MM.1S (cell line): ENCODE data around the gene PPP1R37.

Experiments
- DNase-seq: peaks from one replicate; pipeline ENCODE4 v3.0.0-alpha.2; 2015
- H2AFZ ChIP-seq: fragments of 300-600 bp; sonication (generic); 2 replicates; pipeline ENCODE4 v1.6.0; 2016; ENCODE audit warnings: antibody characterized with exemption, low read length
- H3F3A ChIP-seq: fragments of 300-600 bp; sonication (generic); 2 replicates; pipeline ENCODE4 v1.6.1; 2016; ENCODE audit warnings: mild to moderate bottlenecking, antibody characterized with exemption, low read length, moderate library complexity, mixed read lengths; ENCODE audit not compliant: insufficient read depth
- H3K27ac ChIP-seq: fragments of 300-600 bp; sonication (generic); 2 replicates; pipeline ENCODE4 v1.5.1; 2016; ENCODE audit warnings: mild to moderate bottlenecking, low read length
- H3K27me3 ChIP-seq: fragments of 300-600 bp; sonication (generic); replicated peaks from 2 replicates; pipeline ENCODE4 v1.6.0; 2016; ENCODE audit warnings: low read length; ENCODE audit not compliant: insufficient read depth
- H3K36me3 ChIP-seq: fragments of 300-600 bp; sonication (generic); replicated peaks from 2 replicates; pipeline ENCODE4 v1.6.1; 2016; ENCODE audit warnings: mild to moderate bottlenecking, low read length, mixed read lengths; ENCODE audit not compliant: insufficient read depth
- H3K4me1 ChIP-seq: fragments of 300-600 bp; sonication (generic); 2 replicates; pipeline ENCODE4 v1.6.1; 2016; ENCODE audit warnings: low read length, mixed read lengths
- H3K4me2 ChIP-seq: fragments of 300-600 bp; sonication (generic); 2 replicates; pipeline ENCODE4 v1.6.0; 2016; ENCODE audit warnings: low read depth, low read length
- H3K4me3 ChIP-seq: fragments of 300-600 bp; sonication (generic); 2 replicates; pipeline ENCODE4 v1.5.1; 2016; ENCODE audit warnings: low read length, mixed read lengths
- H3K79me2 ChIP-seq: fragments of 300-600 bp; sonication (generic); 2 replicates; pipeline ENCODE4 v1.6.1; 2016; ENCODE audit warnings: mixed run types, low read length, mixed read lengths
- H3K9ac ChIP-seq: fragments of 300-600 bp; sonication (generic); 2 replicates; pipeline ENCODE4 v1.6.1; 2016; ENCODE audit warnings: low read length, mixed read lengths
- H3K9me2 ChIP-seq: fragments of 300-600 bp; sonication (generic); replicated peaks from 2 replicates; pipeline ENCODE4 v1.6.1; 2016; ENCODE audit warnings: mild to moderate bottlenecking, low read length, mixed read lengths; ENCODE audit not compliant: insufficient read depth
- H3K9me3 ChIP-seq: fragments of 300-600 bp; sonication (generic); replicated peaks from 2 replicates; pipeline ENCODE4 v1.6.1; 2016; ENCODE audit warnings: mild to moderate bottlenecking, low read length, mixed read lengths; ENCODE audit not compliant: insufficient read depth
- H4K20me1 ChIP-seq: fragments of 300-600 bp; sonication (generic); 2 replicates; pipeline ENCODE4 v1.6.1; 2016; ENCODE audit warnings: mild to moderate bottlenecking, low read length, moderate library complexity, mixed read lengths; ENCODE audit not compliant: insufficient read depth
- CTCF ChIP-seq: fragments of 300-600 bp; sonication (generic); IDR thresholded peaks from 2 replicates; pipeline ENCODE4 v1.5.1; 2016; ENCODE audit warnings: antibody characterized with exemption, low read length, mixed read lengths
- EZH2 ChIP-seq: fragments of 300-600 bp; sonication (generic); optimal IDR thresholded peaks from 2 replicates; pipeline ENCODE3; 2017; ENCODE audit warnings: low read depth, mild to moderate bottlenecking, antibody characterized with exemption, low read length, mixed read lengths
- EZH2phosphoT487 ChIP-seq: fragments of 300-600 bp; sonication (generic); IDR thresholded peaks from 2 replicates; pipeline ENCODE4 v1.6.1; 2018; ENCODE audit warnings: antibody characterized with exemption, low read length

The PPP1R37 gene

DNA sequence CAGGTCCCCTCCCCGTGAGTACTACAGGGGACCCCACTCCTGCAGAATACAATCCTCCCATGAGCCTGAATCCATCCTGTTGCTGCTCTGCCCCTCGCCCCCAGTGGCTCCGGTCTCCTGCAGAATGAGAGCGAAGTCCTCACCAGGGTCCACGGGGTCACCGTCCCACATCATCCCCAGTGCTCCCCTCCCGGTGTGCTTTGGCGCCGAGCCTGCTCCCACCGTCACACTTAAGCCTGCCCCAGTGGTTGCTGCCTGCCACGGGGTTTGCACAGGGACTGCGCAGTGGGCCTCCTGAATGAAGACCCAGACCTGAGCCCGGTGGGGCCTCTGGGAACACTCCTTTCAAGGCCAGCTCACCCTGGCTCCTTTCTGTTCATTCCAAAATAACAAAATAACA is 37.3 kb downstream of the PPP1R37 start:
- Histone ChIP-seq H3K4me3 (no peak overlapping the region), H3K27me3 (no peaks in the 10 kb centered on the region), H4K20me1 (no peaks in the 10 kb centered on the region), H3K36me3 (no peaks in the 10 kb centered on the region), H3K79me2 (peaks cover 97% of the 10 kb centered on the region), H3K4me2 (no peak overlapping the region), H3K9me2 (no peaks in the 10 kb centered on the region), H3K9me3 (no peaks in the 10 kb centered on the region), H2AFZ (no peak overlapping the region), H3K27ac (no peak overlapping the region), H3F3A (peaks cover 3% of the 10 kb centered on the region; the same call in 1 of the 2 replicates), H3K9ac (no peak overlapping the region), H3K4me1 (peaks cover 21% of the 10 kb centered on the region)
- TF ChIP-seq EZH2phosphoT487 (no peak), EZH2 (no peak), CTCF (no peak)
- DNase-seq: no peak

DNA sequence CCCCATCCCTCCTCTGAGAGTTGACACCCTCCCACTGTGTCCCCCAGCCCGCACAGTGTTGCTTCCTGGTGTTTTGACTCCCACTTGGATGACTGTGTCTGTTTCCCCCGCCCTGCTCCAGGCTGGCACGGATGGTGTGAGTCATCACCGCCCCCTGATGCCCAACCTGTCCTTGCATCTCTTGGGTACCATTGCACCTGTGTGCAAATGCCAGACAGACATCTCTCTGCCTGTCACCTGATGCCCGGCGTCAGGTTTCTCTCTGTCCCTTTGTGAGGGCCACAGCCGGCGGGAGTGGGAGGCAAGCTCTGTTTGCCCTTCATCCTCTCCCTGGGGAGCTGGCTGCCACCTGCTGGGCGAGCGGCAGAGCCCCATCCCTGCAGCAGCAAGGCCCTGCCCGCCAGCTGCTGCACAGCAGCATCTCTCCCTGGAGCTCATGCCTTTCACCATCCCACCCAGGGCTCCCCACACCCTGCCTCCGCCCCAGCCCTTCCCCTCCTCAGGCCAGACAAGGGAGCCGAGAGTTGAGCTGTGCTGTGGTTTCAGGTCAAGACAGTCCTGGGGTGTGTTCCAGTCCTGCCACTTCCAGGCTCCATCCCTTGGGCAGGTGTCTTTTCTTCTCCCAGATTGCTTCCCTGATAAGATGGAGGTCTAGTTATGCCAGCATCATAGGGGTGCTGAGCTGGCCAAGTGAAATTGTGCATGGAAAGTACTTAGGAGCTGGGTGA is 38.1 kb downstream of the PPP1R37 start:
- peak; percentile 39 for DNase-seq
- Histone ChIP-seq H3K4me1 (peaks cover 25% of the 10 kb centered on the region), H3F3A (peaks cover 9% of the 10 kb centered on the region), H3K9me3 (no peaks in the 10 kb centered on the region), H3K36me3 (no peaks in the 10 kb centered on the region), H3K27ac (no peak overlapping the region), H3K9ac (no peak overlapping the region), H3K79me2 (peaks cover 97% of the 10 kb centered on the region), H3K4me2 (no peak overlapping the region), H2AFZ (no peak overlapping the region), H4K20me1 (no peaks in the 10 kb centered on the region), H3K9me2 (no peaks in the 10 kb centered on the region), H3K4me3 (no peak overlapping the region), H3K27me3 (no peaks in the 10 kb centered on the region)
- TF ChIP-seq CTCF (peak; percentile 54), EZH2phosphoT487 (no peak)

- DNase-seq: no peak
- Histone ChIP-seq H3K36me3 (no peaks in the 10 kb centered on the region), H3F3A (peaks cover 31% of the 10 kb centered on the region), H3K9me3 (no peaks in the 10 kb centered on the region), H3K4me2 (no peak overlapping the region), H3K4me1 (peaks cover 45% of the 10 kb centered on the region), H3K4me3 (no peak overlapping the region), H4K20me1 (no peaks in the 10 kb centered on the region), H3K27me3 (no peaks in the 10 kb centered on the region), H3K79me2 (peaks cover 88% of the 10 kb centered on the region), H2AFZ (no peak overlapping the region), H3K9me2 (no peaks in the 10 kb centered on the region), H3K27ac (no peak overlapping the region), H3K9ac (no peak overlapping the region)
- no peak for TF ChIP-seq EZH2phosphoT487
- TF ChIP-seq CTCF: no peak
- TF ChIP-seq EZH2: no peak
Observed at GRCh38 chr19:45133661-45134060, 40.7 kb downstream of the PPP1R37 start.
